Left lung (tissue), 10 donors: ENCODE measurements around the gene TEX30. TPM values are rescaled to one million over a fixed set of nuclear protein-coding genes. Genes with fewer than 3 reads are reported as not detected.

ENCODE experiments used
- ATAC-seq: fragments of 200-7000 bp; cut with Tn5 transposase; one replicate; pipeline ENCODE4 v1.9.1; 2020; ENCODE audit warnings: moderate library complexity
- DNase-seq, 4 donors: peaks; one replicate each; pipeline ENCODE4 v3.0.0-alpha.2; 2013 to 2020
- H3K27ac ChIP-seq, 2 donors: fragments of 200-600 bp; sonication (generic) in 1 of 2; one replicate each; pipeline versions ENCODE4 v1.5.0 to v1.8.0; 2020 to 2021
- H3K27me3 ChIP-seq, 2 donors: fragments of 200-600 bp; sonication (generic) in 1 of 2; one replicate each; pipeline versions ENCODE4 v1.5.0 to v1.8.0; 2020 to 2021
- H3K36me3 ChIP-seq, 2 donors: fragments of 200-600 bp; sonication (generic) in 1 of 2; one replicate each; pipeline versions ENCODE4 v1.5.0 to v1.8.0; 2020 to 2021
- H3K4me1 ChIP-seq, 2 donors: fragments of 200-600 bp; one replicate each; pipeline ENCODE4 v1.8.0; 2021
- H3K4me3 ChIP-seq, 2 donors: fragments of 200-600 bp; sonication (generic) in 1 of 2; one replicate each; pipeline versions ENCODE4 v1.5.0 to v1.8.0; 2020 to 2021; ENCODE audit warnings: mild to moderate bottlenecking in 1 of 2
- H3K9me3 ChIP-seq, 2 donors: fragments of 200-600 bp; sonication (generic) in 1 of 2; one replicate each; pipeline versions ENCODE4 v1.5.0 to v1.8.0; 2020 to 2021
- CTCF ChIP-seq, 2 donors: fragments of 200-600 bp; sonication (generic) in 1 of 2; IDR thresholded peaks; one replicate each; pipeline versions ENCODE4 v1.5.0 to v1.8.0; 2021; ENCODE audit warnings: antibody characterized with exemption in 2 of 2
- intact Hi-C, 2 donors: fragments of 100-400 bp; cut with DNase I; formaldehyde crosslinking; loops; one replicate each; pipeline versions ENCODE4 v1.11.2 to v1.14.2; 2022
- polyA plus RNA-seq, 6 donors: library from polyadenylated mRNA; unstranded; fragments of 120-200 nt; gene quantifications; one replicate each; pipeline ENCODE4 v1.2.1, GENCODE V29; 2013; ENCODE audit not compliant: insufficient read length in 6 of 6
- total RNA-seq, 2 donors: library from RNA; stranded (reverse); fragmentation: NEBNext Ultra II Directional; extraction: Animal tissue kit (Norgen Biotek cat#: 25700); gene quantifications; one replicate each; pipeline ENCODE4 v1.2.1, GENCODE V29; 2021
- donor health status: DM: no; HTN: yes; CAD: no.
- donor health status: DM: no; HTN: no; CAD: no.

TEX30 gene
- total and polyA plus RNA-seq, 8 donors = 7.1 to 19.4 (median 17.8) TPM

GRCh38 chr13:102772042-102772425, 1.6 kb downstream of the TEX30 start:
- no peak overlapping the region for H3K27ac ChIP-seq
- H3K27me3 ChIP-seq = no peaks in the 10 kb centered on the region
- no peak for ATAC-seq
- no peaks in the 10 kb centered on the region for H3K36me3 ChIP-seq
- no peak for DNase-seq
- H3K4me1 ChIP-seq = peaks cover 4 to 26% of the 10 kb centered on the region in 2 donors
- intact Hi-C loops = no loop called here
- H3K4me3 ChIP-seq = no peak overlapping the region
- H3K9me3 ChIP-seq = no peaks in the 10 kb centered on the region
- TF ChIP-seq CTCF (IDR thresholded peaks at IDR 0.05) = no peak

GRCh38 chr13:102771298-102772041, 2.1 kb downstream of the TEX30 start:
- H3K27ac ChIP-seq = no peak overlapping the region
- no peaks in the 10 kb centered on the region for H3K27me3 ChIP-seq
- ATAC-seq (no peak), DNase-seq (no peak)
- peaks cover 4 to 26% of the 10 kb centered on the region in 2 donors for H3K4me1 ChIP-seq
- H3K4me3 ChIP-seq = no peak overlapping the region
- no peaks in the 10 kb centered on the region for H3K36me3 ChIP-seq
- TF ChIP-seq CTCF (IDR thresholded peaks at IDR 0.05) = no peak
- no peaks in the 10 kb centered on the region for H3K9me3 ChIP-seq
- intact Hi-C loops = no loop called here

GRCh38 chr13:102770435-102770834, 3.2 kb downstream of the TEX30 start:
- no peaks in the 10 kb centered on the region for H3K27me3 ChIP-seq
- no peak for DNase-seq
- H3K4me1 ChIP-seq = peaks cover 4 to 26% of the 10 kb centered on the region in 2 donors
- H3K4me3 ChIP-seq = no peak overlapping the region
- peaks cover 0 to 8% of the 10 kb centered on the region in 2 donors for H3K36me3 ChIP-seq
- ATAC-seq = no peak
- no peak for TF ChIP-seq CTCF (IDR thresholded peaks at IDR 0.05)
- intact Hi-C loops = no loop called here
- H3K27ac ChIP-seq = no peak overlapping the region
- H3K9me3 ChIP-seq = no peaks in the 10 kb centered on the region

GRCh38 chr13:102769679-102770078, 3.9 kb downstream of the TEX30 start:
- intact Hi-C loops = no loop called here
- Histone ChIP-seq H3K9me3 (no peaks in the 10 kb centered on the region), H3K4me3 (no peak overlapping the region), H3K36me3 (peaks cover 0 to 10% of the 10 kb centered on the region in 2 donors), H3K27ac (no peak overlapping the region), H3K4me1 (peaks cover 4 to 26% of the 10 kb centered on the region in 2 donors), H3K27me3 (no peaks in the 10 kb centered on the region)
- TF ChIP-seq CTCF (IDR thresholded peaks at IDR 0.05) = no peak
- DNase-seq = no peak
- ATAC-seq = no peak

- DNase-seq = peak in 1 of 4 donors; percentile 33
- Histone ChIP-seq H3K27me3 (no peaks in the 10 kb centered on the region), H3K4me1 (peaks cover 4 to 20% of the 10 kb centered on the region in 2 donors), H3K9me3 (no peaks in the 10 kb centered on the region), H3K4me3 (no peak overlapping the region), H3K36me3 (peaks cover 0 to 10% of the 10 kb centered on the region in 2 donors), H3K27ac (no peak overlapping the region)
- intact Hi-C loops = no loop called here
- no peak for TF ChIP-seq CTCF (IDR thresholded peaks at IDR 0.05)
- no peak for ATAC-seq
These were observed 4.7 kb downstream of the TEX30 start for GRCh38 chr13:102768909-102769308.
